Measurements from ENCODE around the gene FGF1.

DNA sequence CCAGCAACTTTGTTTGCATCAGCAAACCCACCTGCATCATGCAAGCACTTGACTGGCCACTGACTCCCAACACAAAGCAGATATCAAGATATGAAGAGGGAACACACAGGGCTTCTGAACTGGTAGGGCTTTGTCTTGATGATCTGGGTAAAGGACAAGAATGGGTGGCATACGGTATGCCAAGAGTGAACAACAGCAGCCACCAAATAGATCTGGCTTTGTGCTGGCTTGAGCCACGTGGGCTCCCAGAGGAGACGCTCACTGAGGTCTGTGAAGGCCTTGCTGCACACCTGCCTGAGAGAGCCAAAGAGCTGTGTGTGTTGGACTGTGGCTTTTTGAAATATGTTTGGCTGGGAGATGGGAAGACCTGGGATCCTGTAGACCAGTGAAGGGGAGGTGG, 43.5 kb downstream of the FGF1 start:
- no peak for TF ChIP-seq POLR2A (IDR thresholded peaks at IDR 0.05; ENCODE audit: low read depth, low read length)
- TF ChIP-seq POLR2AphosphoS5 (IDR thresholded peaks at IDR 0.05; ENCODE audit: low read depth, low read length) = no peak

Measured in GM12891 (cell line).